GM19468 (cell line): ENCODE data around the gene BCL10.

Source experiments
- ATAC-seq: cut with Tn5 transposase; IDR thresholded peaks from one replicate; pipeline ENCODE4 v1.9.1; 2021; ENCODE audit warnings: mild to moderate bottlenecking, moderate library complexity, moderate number of reproducible peaks; ENCODE audit not compliant: unreplicated experiment; ENCODE audit errors: extremely low read depth

The BCL10 gene

DNA sequence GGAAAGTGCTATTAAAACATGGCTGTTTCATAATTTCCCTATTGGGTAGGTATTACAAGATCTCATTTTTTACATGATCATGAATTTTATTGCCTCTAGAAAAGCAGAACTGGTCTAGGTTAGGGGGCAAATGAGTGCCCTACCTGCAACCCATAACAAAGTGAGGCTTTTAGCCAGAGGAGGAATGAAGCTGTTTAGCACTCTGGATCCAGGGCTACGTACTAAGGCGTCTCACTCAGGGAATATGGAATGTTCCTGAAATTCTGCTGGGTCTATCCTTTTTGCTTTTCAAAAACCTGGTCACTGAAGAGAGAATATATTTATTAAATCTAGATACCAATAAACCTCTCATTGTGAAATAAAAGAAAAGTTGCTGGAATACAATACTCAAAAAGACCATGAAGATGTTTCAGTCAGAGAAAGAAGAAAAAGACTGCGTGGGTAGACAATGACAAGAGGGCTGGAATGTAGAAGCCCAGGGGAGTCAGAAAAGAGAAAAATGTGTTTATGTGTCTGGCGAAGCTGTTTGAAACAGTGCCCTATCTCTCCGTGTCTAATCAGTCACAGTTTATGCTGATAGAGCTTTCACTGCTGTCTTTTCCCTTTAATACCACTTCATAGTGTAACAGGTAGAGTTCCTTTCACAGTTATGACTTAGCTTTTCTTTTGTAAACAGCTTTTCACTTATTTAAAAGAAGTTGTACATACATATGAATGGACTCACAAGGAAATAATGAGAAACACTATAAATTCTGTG lies 50.6 kb downstream of the BCL10 start:
- ATAC-seq: no peak

DNA sequence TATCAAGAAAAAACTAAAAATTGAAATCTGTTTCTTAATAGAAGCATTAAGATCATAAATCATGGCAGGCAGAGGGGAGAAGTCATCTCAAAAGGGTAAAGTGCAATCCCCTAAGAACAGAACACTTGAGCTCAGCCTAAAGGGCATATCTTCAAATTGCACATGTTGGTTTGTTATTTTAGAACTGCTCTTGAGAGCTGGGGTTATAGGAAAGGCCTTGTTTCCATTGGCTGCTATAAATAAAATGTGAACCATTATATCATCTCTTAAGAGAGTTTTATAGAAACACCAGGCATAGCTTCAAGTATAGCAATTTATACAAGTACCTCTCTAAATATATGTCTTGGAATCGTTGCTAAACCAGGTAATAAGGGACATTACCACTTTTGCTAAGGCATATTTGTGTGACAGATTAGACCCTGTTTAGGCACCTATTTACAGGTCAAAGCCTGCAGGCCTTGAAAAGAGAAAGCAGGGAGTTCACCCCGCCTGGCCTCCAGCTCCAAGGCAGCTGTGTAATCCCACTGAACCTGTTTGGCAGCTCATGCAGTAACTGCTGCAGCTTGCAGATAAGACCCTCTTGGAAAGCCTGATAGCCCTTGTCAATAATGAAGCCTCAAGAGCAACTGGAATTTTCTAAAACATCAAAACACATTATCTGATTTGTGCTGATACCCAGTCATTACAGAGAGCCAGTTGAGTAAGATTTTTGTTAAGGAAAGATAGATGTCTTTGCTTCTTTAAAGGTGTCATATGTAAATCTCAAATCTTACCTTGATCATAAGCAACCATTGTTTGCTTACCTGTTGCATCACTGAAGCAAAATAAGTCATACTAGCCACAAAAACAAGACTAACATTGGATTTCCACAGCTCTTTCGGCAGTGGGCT lies 51.5 kb downstream of the BCL10 start:
- no peak for ATAC-seq

- ATAC-seq: no peak
Observed at GRCh38 chr1:85224295-85224694, 52.1 kb downstream of the BCL10 start.

- no peak for ATAC-seq
Observed at GRCh38 chr1:85223334-85223733, 53.1 kb downstream of the BCL10 start.

DNA sequence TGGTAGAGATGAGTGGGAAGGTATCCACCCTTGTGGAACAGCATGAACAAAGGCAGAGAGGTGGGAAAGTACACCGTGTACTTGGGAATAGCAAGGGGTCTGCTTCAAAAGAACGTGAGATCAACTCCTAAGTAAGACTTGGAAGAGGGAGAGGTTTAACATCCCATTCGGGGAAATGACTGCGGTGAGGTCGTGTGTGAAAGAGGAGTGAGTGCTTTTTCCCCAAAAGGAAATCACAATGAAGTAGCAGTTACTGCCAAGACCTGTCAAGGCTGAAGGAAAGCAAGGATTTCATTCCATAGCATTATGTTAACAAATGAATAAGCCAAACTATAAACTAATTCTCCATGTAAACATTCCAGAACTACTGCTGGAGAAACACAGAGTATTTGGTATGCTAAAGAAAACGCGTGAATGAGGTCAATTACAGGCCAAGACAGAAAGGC lies 55.7 kb downstream of the BCL10 start:
- no peak for ATAC-seq

DNA sequence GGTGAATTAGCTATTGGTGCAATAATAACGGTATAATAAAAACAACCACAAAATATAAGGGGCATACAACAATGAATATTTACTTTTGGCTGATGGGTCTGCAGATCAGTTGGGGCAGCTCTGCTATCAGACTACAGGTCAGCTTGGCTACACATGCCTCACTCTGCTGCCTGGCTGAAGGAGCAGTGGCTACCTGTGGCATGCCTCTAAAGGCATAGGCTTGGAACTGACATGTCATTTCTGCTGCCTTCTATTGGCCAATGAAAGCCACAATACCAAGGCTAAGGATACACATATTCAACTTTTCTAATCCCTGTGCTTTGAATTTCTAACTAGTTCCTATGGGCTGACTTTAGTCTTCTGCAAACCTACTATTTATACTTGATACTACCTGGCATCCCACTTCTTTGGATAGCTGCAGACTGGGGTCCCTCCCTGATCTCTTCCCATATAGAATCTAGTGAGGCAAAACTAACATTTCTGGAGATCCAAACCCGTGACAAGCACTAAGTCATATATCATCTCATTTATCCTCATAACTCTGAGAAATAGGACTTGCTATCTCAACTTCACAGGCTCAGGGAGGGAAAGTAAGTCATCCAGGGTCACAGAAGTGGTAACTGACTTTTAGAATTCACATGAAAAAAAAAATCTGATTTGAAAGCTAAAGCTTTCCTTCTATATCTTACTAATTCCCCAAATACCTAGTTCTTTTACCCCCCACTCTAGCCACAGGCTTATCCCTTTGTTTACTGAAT lies 56.4 kb downstream of the BCL10 start:
- no peak for ATAC-seq

GRCh38 chr1:85216697-85217096 lies 59.7 kb downstream of the BCL10 start:
- ATAC-seq: no peak
